ENCODE results near the gene VPS25.

DNA sequence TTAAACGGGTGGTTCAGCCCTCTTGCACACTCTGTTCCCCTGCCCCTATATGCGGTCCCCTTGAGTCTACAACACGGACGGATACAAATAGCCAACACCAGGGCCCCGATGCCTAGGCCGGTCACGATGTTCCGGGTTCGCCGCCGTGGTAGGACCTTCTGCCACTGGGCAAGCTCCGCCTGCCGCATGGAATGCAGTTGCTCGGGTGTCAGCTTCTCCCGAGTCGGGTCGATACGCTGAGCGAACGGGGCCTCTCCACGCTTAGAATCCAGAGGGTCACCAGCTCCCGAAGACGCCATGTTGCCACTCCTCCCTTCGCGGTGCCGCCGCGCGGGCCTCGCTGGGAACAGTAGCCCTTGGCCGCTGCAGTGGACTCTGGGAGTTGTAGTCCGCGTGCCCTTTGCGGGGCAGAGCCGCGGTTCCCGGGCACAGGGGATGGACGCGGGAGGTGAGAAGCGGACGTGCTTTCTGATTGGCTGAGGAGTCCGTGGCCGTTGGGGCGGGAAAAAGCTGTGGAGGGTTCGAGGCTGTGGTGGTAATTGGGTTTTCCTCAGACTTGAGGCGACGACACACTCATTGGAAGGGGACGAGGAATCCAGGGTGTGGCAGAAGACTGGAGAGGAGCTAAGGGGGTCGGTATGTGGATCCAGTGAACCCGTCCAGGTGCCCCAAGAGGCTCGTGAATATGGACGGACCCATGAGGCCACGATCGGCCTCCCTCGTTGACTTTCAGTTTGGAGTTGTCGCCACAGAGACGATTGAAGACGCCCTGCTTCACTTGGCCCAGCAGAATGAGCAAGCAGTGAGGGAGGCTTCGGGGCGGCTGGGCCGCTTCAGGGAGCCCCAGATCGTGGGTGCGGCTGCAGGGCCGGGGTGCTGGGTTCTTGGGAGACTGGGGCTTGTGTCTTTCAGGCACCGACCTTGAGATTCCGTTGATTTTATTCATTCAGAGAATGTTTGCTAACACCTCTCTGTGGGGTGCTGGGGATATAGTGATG lies 25.4 kb downstream of the VPS25 start, which contains the start of the genes CNTD1 and COA3:
- TF ChIP-seq, protein P1, sequence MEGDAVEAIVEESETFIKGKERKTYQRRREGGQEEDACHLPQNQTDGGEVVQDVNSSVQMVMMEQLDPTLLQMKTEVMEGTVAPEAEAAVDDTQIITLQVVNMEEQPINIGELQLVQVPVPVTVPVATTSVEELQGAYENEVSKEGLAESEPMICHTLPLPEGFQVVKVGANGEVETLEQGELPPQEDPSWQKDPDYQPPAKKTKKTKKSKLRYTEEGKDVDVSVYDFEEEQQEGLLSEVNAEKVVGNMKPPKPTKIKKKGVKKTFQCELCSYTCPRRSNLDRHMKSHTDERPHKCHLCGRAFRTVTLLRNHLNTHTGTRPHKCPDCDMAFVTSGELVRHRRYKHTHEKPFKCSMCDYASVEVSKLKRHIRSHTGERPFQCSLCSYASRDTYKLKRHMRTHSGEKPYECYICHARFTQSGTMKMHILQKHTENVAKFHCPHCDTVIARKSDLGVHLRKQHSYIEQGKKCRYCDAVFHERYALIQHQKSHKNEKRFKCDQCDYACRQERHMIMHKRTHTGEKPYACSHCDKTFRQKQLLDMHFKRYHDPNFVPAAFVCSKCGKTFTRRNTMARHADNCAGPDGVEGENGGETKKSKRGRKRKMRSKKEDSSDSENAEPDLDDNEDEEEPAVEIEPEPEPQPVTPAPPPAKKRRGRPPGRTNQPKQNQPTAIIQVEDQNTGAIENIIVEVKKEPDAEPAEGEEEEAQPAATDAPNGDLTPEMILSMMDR (conservative IDR thresholded peaks at IDR 0.05; ENCODE audit: low read depth, low read length) = no peak
- no peak for TF ChIP-seq EZH2 (IDR thresholded peaks at IDR 0.05; ENCODE audit: borderline replicate concordance, low read depth, low read length, poor library complexity, severe bottlenecking)

All from A673 (cell line).